Right lobe of liver (tissue), 6 donors: ENCODE data around the gene CSH1. TPM values are rescaled to one million over a fixed set of nuclear protein-coding genes. Genes with fewer than 3 reads are reported as not detected.
"Not testable (repeated sequence)": the region's sequence is repeated elsewhere in the genome, so short reads cannot be mapped to it uniquely, and the experiment has no call there.

Source experiments
- ATAC-seq, 4 donors: fragments of 200-7000 bp; cut with Tn5 transposase; one replicate each; pipeline ENCODE4 v1.9.1; 2020; ENCODE audit warnings: mild to moderate bottlenecking in 4 of 4, moderate library complexity in 4 of 4
- DNase-seq, 3 donors: peaks; one replicate each; pipeline ENCODE4 v3.0.0-alpha.2; 2020
- H3K27ac ChIP-seq, 3 donors: fragments of 200-600 bp; one replicate each; pipeline ENCODE4 v1.8.0; 2022
- H3K27me3 ChIP-seq, 2 donors: fragments of 200-600 bp; one replicate each; pipeline ENCODE4 v1.8.0; 2022
- H3K36me3 ChIP-seq, 4 donors: fragments of 200-600 bp; sonication (generic) in 1 of 4; one replicate each; pipeline versions ENCODE4 v1.5.1 to v1.8.0; 2017 to 2022; ENCODE audit warnings: control low read depth in 1 of 4
- H3K4me1 ChIP-seq, 4 donors: fragments of 200-600 bp; sonication (generic) in 1 of 4; one replicate each; pipeline versions ENCODE4 v1.5.1 to v1.8.0; 2017 to 2022; ENCODE audit warnings: control low read depth in 1 of 4
- H3K4me3 ChIP-seq, 3 donors: fragments of 200-600 bp; one replicate each; pipeline ENCODE4 v1.8.0; 2022
- H3K9me3 ChIP-seq, 4 donors: fragments of 200-600 bp; sonication (generic) in 1 of 4; one replicate each; pipeline versions ENCODE4 v1.5.1 to v1.8.0; 2017 to 2022; ENCODE audit warnings: control low read depth in 1 of 4
- POLR2A ChIP-seq: fragments of 450-650 bp; IDR thresholded peaks from one replicate; pipeline ENCODE4 v1.6.1; 2017; ENCODE audit warnings: antibody characterized with exemption, mild to moderate bottlenecking
- WGBS: methylation state at CpG from one replicate; pipeline ENCODE4 v1.1.6; 2018; ENCODE audit warnings: low coverage, low lambda C conversion rate; ENCODE audit not compliant: insufficient coverage; ENCODE audit errors: missing lambda C conversion rate; 5-methylcytosine and 5-hydroxymethylcytosine counted together
- intact Hi-C, 2 donors: fragments of 100-400 bp; cut with DNase I; formaldehyde crosslinking; loops; one replicate each; pipeline versions ENCODE4 v1.11.2 to v1.14.1; 2022
- total RNA-seq, 6 experiments: library from RNA; depleted of rRNA in 2 of 6; stranded (reverse); fragments of >200 nt in 2 of 6; fragmentation: NEBNext Ultra II Directional in 3 of 6; extraction: Animal tissue kit (Norgen Biotek cat#: 25700) in 3 of 6; gene quantifications; one replicate each; pipeline versions ENCODE4 v1.1.0 to v1.2.4, GENCODE V29; 2016 to 2023
- TF ChIP-seq, protein P1 (sequence below), 4 donors: fragments of 200-600 bp in 3 of 4; fragments of 450-650 bp in 1 of 4; IDR thresholded peaks; one replicate each; pipeline versions ENCODE4 v1.5.1 to v1.8.0; 2016 to 2022; ENCODE audit warnings: antibody characterized with exemption in 4 of 4, mild to moderate bottlenecking in 2 of 4
- donor health status: DM: no; HTN: yes; CAD: no.
- donor health status: DM: no; HTN: no; CAD: no.
- donor health status: DM: no; HTN: no; CAD: no.
- donor health status: DM: no; HTN: yes; CAD: no.
- donor health status: DM: no; HTN: yes; CAD: no.

Gene CSH1
- total RNA-seq, 6 experiments from 2014 or later = not detected

- no peaks in the 10 kb centered on the region for H3K27me3 ChIP-seq
- no peak overlapping the region for H3K4me3 ChIP-seq
- no peaks in the 10 kb centered on the region for H3K4me1 ChIP-seq
- no peaks in the 10 kb centered on the region for H3K36me3 ChIP-seq
- ATAC-seq (peak; percentile 84 to 96 (median 88)), DNase-seq (peak in 1 of 3 donors; percentile 46)
- H3K9me3 ChIP-seq = no peaks in the 10 kb centered on the region
- intact Hi-C loops = loop anchor here in 1 of 2 donors (10.0 kb wide), 1 partner anchor 215 kb away; the partner anchor contains the start of gene ERN1
- H3K27ac ChIP-seq = no peak overlapping the region
- TF ChIP-seq, protein P1, sequence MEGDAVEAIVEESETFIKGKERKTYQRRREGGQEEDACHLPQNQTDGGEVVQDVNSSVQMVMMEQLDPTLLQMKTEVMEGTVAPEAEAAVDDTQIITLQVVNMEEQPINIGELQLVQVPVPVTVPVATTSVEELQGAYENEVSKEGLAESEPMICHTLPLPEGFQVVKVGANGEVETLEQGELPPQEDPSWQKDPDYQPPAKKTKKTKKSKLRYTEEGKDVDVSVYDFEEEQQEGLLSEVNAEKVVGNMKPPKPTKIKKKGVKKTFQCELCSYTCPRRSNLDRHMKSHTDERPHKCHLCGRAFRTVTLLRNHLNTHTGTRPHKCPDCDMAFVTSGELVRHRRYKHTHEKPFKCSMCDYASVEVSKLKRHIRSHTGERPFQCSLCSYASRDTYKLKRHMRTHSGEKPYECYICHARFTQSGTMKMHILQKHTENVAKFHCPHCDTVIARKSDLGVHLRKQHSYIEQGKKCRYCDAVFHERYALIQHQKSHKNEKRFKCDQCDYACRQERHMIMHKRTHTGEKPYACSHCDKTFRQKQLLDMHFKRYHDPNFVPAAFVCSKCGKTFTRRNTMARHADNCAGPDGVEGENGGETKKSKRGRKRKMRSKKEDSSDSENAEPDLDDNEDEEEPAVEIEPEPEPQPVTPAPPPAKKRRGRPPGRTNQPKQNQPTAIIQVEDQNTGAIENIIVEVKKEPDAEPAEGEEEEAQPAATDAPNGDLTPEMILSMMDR (IDR thresholded peaks at IDR 0.05) = peak; percentile 83 to 92 (median 90)
- TF ChIP-seq POLR2A = no peak
- WGBS = 33% methylated on average over 7 of the region's 8 CpGs
These were observed 22.9 kb upstream of the CSH1 start for GRCh38 chr17:63919311-63919723.

DNA sequence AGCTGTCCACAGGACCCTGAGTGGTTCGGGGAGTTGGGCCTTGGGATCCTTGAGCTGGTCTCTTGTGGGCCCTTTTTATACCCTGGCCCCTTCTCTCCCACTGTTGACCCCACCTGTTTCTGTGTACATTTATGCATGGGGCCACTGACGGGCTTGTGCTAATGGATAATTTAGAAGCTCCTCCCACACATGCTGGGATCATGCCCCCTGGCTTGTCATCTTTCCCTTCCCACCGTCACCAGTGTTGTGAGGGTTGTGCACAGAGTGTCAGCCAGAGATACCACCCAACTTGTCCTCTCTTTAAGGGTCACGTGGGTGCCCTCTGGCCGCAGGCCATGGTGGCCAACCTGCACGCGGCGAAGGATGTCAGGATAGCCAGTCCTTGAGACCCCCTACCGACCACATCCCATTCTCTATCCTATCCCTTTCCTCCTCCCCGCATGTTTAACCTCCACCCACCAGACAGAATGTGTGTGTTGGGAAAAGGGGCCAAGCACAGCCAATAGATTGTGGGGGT, 22.5 kb upstream of the CSH1 start, which contains the start of gene GH1:
Gene GH1 (minus strand): TSS at position 51 of the 517 bp plus-strand sequence. CDS start 63 bp downstream, outside the sequence.
- not testable (repeated sequence) for H3K27ac ChIP-seq, H3K9me3 ChIP-seq, H3K4me1 ChIP-seq, H3K4me3 ChIP-seq, ATAC-seq, H3K27me3 ChIP-seq, H3K36me3 ChIP-seq
- peak in 1 of 3 donors; percentile 33 for DNase-seq
- 42% methylated on average over 6 of the region's 10 CpGs for WGBS
- intact Hi-C loops = loop anchor here in 1 of 2 donors (10.0 kb wide), 1 partner anchor 216 kb away; the partner anchor contains the start of gene ERN1

DNA sequence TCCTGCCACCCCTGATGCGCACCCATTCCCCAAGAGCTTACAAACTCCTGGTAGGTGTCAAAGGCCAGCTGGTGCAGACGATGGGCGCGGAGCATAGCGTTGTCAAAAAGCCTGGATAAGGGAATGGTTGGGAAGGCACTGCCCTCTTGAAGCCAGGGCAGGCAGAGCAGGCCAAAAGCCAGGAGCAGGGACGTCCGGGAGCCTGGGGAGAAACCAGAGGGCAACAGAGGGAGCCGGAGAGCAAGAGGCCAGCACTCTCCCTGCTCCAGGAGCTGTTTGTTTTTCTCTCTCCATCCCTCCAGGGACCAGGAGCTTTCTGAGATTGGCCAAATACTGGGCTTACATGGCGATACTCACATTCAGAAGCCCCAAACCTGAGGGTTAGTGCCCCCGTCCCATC, 21.9 kb upstream of the CSH1 start:
- 30% methylated on average over 5 of the region's 10 CpGs for WGBS

GRCh38 chr17:63917646-63918045, 21.3 kb upstream of the CSH1 start:
- 33% methylated on average over 1 of the region's 13 CpGs for WGBS
- Histone ChIP-seq H3K4me1 (no peaks in the 10 kb centered on the region), H3K4me3 (no peak overlapping the region), H3K9me3 (no peaks in the 10 kb centered on the region), H3K27ac (no peak overlapping the region), H3K27me3 (no peaks in the 10 kb centered on the region), H3K36me3 (no peaks in the 10 kb centered on the region)
- ATAC-seq (no peak), DNase-seq (peak in 1 of 3 donors; percentile 44)
- intact Hi-C loops = loop anchor here in 1 of 2 donors (10.0 kb wide), 1 partner anchor 217 kb away; the partner anchor contains the start of gene ERN1
- TF ChIP-seq, protein P1 (IDR thresholded peaks at IDR 0.05) = no peak
- no peak for TF ChIP-seq POLR2A

More for the DNA sequence above, 21.9 kb upstream of the CSH1 start:
- no peak overlapping the region for H3K27ac ChIP-seq
- H3K4me1 ChIP-seq = no peaks in the 10 kb centered on the region
- H3K36me3 ChIP-seq = no peaks in the 10 kb centered on the region
- ATAC-seq (peak in 2 of 4 donors; percentile 29 to 34), DNase-seq (peak in 1 of 3 donors; percentile 55)
- TF ChIP-seq POLR2A = no peak
- TF ChIP-seq, protein P1 (IDR thresholded peaks at IDR 0.05) = peak in 1 of 4 donors; percentile 9
- H3K4me3 ChIP-seq = no peak overlapping the region
- no peaks in the 10 kb centered on the region for H3K9me3 ChIP-seq
- intact Hi-C loops = loop anchor here in 1 of 2 donors (10.0 kb wide), 1 partner anchor 216 kb away; the partner anchor contains the start of gene ERN1
- H3K27me3 ChIP-seq = no peaks in the 10 kb centered on the region

GRCh38 chr17:63917206-63917605, 20.8 kb upstream of the CSH1 start:
- intact Hi-C loops = loop anchor here in 1 of 2 donors (10.0 kb wide), 1 partner anchor 218 kb away; the partner anchor contains the start of gene ERN1
- not testable (repeated sequence) for H3K36me3 ChIP-seq, H3K4me3 ChIP-seq, H3K9me3 ChIP-seq, DNase-seq, ATAC-seq, H3K4me1 ChIP-seq, H3K27ac ChIP-seq, H3K27me3 ChIP-seq
- no CpG with 5 or more reads among the region's 11 CpGs for WGBS
